HG03558 (cell line): ENCODE measurements around the gene HDAC1.
"Not testable (repeated sequence)": the region's sequence is repeated elsewhere in the genome, so short reads cannot be mapped to it uniquely, and the experiment has no call there.

Experiments
- ATAC-seq: cut with Tn5 transposase; IDR thresholded peaks from one replicate; pipeline ENCODE4 v1.9.1; 2021; ENCODE audit warnings: moderate number of reproducible peaks; ENCODE audit not compliant: unreplicated experiment; ENCODE audit errors: extremely low read depth

Gene HDAC1

DNA sequence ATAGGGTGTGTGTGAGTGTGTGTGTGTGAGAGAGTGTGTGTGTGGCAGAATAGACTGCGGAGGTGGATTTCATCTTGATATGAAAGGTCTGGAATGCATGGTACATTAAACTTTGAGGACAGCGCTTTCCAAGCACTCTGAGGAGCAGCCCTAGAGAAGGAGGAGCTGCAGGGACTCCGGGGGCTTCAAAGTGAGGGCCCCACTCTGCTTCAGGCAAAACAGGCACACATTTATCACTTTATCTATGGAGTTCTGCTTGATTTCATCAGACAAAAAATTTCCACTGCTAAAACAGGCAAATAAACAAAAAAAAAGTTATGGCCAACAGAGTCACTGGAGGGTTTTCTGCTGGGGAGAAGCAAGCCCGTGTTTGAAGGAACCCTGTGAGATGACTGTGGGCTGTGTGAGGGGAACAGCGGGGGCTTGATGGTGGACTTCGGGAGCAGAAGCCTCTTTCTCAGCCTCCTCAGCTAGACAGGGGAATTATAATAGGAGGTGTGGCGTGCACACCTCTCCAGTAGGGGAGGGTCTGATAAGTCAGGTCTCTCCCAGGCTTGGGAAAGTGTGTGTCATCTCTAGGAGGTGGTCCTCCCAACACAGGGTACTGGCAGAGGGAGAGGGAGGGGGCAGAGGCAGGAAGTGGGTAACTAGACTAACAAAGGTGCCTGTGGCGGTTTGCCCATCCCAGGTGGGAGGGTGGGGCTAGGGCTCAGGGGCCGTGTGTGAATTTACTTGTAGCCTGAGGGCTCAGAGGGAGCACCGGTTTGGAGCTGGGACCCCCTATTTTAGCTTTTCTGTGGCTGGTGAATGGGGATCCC, 18.3 kb upstream of the HDAC1 start:
- no peak for ATAC-seq

DNA sequence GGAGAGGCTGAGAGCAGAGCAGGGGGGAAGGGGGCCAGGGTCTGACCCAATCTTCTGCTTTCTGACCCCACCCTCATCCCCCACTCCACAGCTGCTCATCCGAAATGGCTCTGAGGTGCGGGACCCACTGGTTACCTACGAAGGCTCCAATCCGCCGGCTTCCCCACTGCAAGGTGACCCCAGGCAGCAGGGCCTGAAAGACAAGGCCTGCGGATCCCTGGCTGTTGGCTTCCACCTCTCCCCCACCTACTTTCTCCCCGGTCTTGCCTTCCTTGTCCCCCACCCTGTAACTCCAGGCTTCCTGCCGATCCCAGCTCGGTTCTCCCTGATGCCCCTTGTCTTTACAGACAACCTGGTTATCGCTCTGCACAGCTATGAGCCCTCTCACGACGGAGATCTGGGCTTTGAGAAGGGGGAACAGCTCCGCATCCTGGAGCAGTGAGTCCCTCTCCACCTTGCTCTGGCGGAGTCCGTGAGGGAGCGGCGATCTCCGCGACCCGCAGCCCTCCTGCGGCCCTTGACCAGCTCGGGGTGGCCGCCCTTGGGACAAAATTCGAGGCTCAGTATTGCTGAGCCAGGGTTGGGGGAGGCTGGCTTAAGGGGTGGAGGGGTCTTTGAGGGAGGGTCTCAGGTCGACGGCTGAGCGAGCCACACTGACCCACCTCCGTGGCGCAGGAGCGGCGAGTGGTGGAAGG, 17.1 kb upstream of the HDAC1 start:
- no peak for ATAC-seq

DNA sequence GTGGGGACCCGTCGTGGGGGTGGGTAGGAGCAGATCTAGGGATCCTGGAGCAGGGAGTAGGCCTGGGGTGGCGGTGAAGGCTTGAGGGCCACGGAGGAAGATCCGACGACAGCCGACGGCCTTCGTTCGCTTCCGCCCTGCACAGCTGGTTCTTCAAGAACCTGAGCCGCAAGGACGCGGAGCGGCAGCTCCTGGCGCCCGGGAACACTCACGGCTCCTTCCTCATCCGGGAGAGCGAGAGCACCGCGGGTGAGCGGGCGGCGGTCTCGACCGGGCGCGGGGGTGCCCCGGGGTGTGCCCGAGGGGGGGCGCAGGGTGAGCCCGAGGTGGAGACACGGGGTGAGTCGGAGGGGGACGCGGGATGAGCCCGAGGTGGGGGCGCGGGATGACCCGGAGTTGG, 16.5 kb upstream of the HDAC1 start:
- no peak for ATAC-seq

DNA sequence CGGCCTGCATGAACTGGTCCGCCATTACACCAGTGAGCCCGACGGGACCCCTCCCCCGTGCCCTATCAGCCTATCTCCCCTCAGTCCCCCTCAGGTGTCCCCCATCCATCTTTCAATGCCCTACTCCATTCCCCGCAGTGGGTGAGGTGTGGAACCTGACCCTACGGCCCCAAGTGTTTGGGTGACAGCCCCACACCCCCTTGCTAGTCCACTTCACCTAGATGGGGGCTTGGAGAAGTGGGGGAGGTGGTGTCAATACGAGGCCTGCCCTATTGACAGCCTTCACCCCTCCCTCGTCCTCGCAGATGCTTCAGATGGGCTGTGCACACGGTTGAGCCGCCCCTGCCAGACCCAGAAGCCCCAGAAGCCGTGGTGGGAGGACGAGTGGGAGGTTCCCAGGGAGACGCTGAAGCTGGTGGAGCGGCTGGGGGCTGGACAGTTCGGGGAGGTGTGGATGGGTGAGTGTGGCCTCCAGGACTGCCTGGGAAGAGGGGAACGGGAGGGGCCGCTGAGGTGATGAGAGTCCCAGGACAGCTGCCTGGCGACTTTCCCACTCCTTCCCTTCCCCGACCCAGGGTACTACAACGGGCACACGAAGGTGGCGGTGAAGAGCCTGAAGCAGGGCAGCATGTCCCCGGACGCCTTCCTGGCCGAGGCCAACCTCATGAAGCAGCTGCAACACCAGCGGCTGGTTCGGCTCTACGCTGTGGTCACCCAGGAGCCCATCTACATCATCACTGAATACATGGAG, 15.7 kb upstream of the HDAC1 start:
- no peak for ATAC-seq

DNA sequence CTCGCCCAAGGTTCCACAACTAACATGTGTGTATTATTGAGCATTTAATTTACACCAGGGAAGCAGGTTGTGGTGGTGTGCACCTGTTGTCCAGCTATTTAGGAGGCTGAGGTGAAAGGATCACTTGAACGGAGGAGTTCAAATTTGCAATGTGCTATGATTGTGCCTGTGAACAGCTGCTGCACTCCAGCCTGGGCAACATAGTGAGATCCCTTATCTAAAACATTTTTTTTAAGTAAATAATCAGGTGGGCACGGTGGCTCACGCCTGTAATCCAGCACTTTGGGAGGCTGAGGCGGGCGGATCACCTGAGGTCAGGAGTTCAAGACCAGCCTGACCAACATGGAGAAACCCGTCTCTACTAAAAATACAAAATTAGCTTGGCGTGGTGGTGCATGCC, 7.1 kb upstream of the HDAC1 start:
- ATAC-seq, result not testable (repeated sequence)

DNA sequence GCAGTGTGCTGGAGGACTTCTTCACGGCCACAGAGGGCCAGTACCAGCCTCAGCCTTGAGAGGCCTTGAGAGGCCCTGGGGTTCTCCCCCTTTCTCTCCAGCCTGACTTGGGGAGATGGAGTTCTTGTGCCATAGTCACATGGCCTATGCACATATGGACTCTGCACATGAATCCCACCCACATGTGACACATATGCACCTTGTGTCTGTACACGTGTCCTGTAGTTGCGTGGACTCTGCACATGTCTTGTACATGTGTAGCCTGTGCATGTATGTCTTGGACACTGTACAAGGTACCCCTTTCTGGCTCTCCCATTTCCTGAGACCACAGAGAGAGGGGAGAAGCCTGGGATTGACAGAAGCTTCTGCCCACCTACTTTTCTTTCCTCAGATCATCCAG, 6.2 kb upstream of the HDAC1 start:
- no peak for ATAC-seq

DNA sequence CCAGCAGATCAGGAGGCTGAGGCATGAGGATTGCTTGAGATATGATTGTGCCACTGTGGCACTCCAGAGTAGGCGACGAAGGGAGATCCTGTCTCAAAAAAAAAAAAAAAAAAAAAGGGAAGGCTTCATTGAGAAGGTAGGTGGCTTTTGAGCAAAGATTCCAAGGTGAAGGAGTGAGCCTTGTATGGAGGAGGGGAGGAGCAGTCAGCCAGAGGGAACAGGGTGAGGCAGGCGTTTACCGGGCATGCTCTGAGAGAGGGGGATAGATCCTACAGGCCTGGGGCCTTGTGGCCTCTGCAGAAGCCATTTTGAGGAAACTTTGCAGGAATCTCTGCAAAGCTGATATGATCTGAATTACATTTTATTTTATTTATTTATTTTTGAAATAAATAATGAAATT, 5.1 kb upstream of the HDAC1 start:
- no peak for ATAC-seq

DNA sequence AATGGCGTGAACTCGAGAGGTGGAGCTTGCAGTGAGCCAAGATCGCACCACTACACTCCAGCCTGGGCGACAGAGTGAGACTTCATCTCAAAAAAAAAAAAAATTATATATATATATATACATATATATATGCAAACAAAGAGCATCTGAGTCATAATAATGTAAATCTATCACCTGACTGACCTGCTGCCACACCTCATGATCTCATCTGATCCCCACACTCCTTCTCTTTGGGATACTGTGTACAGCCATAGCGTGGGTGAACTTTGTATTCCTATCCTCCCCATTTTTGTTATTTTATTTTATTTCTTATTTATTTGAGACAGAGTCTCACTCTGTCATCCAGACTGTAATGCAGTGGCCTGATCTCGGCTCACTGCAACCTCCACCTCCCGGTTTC, 2.6 kb upstream of the HDAC1 start:
- no peak for ATAC-seq

DNA sequence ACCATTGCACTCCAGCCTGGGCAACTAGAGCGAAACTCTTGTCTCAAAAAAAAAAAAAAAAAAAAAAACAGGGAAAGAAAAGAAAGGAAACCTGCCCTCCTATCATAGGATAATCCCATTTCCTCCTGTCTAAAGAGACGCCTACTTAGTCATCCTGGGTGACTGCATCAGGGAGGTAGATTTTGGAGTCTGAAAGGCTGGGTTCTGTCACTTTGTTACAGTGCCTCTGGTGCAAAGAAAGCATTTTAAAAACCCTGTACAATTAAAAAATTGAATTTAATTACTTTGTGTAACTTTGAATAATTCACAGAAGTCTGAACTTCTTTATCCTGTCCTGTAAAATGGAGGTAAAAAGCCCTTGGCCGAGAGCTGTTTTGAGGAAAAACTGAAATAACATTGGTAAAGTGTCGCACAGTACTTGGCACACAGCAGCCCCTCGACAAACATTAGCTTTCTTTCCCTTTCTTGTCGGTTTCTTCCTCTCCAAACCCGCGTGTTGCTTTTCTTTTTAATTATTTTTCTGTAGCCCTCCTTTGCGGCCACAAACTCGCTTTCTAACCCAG, 657 bp upstream of the HDAC1 start:
- ATAC-seq, result no peak

DNA sequence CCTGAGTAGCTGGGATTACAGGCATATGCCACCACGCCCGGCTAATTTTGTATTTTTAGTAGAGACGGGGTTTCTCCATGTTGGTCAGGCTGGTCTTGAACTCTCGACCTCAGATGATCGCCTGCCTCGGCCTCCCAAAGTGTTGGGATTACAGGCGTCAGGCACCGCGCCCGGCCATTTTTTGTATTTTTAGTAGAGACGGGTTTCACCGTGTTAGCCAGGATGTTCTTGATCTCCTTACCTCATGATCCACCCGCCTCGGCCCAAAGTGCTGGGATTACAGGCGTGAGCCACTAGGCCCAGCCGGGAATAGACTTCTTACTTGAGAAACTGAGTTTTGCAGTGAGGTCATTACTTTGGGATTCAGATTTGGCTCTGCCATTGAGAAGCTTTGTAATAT, 6.3 kb downstream of the HDAC1 start:
- ATAC-seq, result not testable (repeated sequence)

DNA sequence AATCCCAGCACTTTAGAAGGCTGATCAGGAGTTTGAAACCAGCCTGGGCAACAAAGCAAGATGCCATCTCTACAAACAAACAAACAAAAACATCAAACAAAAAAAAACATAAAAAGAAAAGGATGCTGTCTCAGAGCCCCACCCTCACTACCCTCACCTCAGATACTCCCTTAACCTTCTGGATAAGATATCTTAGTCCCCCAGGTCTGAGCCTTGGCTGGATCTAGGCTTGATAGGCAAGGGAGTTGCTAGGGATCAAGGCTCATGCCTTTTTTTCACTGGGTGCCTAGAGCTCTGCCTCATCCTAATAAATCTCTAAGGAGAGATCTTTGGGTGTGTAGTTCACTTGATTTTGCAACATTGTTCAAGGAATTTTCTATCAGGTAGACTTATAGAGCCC, 7.4 kb downstream of the HDAC1 start:
- no peak for ATAC-seq

DNA sequence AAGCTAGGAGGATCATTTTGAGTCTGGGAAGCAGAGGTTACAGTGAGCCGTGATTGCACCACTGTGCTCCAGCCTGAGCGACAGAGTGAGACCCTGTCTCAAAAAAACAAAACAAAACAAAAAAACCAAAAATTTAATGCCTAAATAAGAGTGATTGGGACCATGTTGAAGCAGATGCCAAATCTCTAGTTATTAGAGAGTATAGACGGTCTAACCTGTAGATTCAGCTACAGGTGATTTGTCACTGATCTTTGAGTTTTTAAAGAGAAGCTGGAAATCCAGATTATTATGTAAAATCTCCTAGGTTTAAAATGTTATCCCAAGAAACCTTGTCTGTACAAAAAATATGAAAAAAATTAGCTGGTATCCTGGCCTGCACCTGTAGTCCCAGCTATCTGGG, 11.5 kb downstream of the HDAC1 start:
- no peak for ATAC-seq

DNA sequence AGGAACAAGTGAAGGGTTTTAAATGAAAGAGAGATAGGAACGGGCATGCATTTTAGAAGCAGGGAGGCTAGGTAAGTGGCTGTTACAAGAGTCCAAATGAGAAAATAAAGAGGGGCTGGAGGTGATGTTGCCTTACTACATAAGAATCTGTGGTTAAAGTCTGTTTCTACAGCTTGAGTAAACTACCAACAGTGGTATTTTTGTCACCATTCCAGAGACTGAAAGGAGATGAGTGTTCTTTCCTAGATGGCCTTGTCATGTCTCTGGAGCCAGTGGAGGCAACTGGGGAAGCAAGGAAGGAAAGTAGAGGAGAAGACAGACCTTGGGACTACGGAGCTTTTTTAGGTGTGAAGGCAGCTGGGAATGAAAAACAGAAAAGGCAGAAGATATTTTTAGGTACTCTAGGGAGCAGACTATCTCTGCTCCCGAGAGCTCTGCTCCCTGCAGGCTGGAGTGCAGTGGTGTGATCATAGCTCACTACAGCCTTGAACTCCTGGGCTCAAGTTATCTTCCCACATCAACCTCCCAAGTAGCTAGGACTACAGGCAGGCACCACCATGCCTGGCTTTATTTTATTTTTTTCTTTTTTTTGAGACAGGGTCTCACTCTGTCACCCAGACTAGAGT, 12.2 kb downstream of the HDAC1 start:
- no peak for ATAC-seq

DNA sequence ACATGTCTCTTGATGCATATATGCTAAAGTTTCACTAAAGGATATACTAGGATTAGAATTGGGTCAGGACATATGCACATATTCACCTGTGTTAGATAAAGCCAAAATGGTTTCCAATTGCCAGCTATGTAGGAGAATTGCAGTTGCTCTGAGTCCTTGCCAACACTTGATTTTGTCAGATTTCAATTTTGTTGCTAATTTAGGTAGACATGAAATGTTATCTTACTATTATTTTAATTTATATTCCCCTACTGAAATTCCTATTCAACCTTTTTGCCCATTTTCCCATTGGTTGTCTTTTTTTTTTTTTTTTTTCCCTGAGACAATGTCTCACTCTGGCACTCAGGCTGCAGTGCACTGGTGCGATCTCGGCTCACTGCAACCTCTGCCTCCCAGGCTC, 13.4 kb downstream of the HDAC1 start:
- ATAC-seq, result no peak

DNA sequence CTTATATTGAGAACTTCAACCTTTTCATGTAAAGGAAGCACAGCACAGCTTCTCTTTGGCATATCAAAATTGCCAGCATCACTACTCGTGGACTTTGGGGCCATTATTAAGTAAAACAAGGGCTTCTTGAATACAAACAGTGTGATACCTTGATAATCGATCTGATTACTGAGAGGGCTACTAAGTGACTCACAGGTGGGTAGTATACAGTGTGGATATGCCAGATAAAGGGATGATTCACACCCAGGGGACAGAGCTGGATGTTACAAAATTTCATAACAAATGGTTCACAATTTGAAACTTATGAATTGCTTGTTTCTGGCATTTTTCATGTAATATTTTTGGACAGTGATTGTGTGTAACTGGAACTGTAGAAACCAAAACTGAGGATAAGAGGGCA, 15.4 kb downstream of the HDAC1 start:
- ATAC-seq, result no peak

DNA sequence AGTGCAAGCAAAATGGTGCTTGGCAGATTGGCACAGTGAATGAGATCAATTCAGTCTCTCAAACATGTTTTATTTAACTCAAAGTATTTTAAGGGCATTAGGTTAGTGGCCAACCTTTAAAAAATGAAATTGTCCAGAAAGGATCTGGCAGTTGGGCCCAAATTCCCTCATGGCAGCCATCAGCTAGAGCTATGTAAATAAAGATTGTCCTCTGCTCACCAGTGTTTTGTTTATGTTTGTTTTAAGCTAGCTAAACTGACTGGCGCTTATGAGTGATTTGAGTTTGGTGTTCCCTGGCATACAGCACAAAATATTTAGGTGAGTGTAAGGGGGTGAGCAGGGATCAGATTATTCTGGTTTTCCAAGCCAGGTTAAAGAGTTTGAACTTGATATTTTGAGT, 18.1 kb downstream of the HDAC1 start:
- ATAC-seq, result no peak

DNA sequence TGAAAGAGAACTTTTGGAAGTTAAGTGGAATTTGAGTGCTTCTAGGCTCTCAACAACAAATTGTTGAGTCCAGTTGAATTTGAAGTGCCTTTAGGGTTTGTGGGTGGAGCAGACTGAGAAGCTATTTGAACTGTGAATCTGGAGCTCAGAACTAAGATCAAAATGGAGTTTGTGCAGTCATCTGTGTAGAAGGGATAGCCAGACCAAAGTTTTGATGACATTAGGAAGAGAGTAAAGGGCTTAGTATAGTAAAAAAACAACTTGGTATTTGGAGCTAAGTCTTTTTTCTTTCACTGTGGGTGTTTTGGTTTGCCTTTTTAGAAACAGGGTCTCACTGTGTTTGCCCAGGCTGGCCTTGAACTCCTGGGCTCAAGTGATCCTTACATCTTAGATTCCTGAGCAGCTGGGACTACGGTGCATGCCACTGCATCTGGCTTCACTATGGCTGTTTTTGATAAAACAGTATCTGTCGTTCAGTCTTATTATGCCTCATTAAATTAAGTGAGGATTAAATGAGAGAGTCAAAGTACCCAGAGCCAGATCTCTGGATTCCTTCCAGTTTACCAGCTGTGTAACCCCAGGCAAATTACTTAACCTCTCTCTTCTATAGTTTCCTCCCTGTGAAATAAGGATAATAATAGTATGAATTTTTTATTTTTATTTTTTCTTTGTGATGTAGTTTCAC, 20.0 kb downstream of the HDAC1 start:
- ATAC-seq, result no peak

DNA sequence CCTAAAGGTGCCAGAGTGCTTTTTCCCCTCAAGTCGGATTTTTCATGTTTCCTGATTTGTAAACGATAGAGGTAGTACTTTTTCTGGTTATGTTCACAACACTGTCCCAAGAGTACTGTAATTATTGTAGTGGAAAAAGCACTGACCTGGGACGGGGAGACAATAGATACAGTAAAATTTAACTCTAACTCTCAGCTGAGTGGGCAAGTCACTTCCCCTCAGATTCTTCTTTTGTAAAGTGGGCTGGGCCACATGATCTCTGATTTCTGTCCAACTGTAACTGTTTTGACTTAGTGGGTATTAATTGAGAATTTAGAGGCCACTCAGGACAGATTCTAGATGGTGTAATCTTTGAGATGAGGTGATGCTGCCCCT, 25.0 kb downstream of the HDAC1 start:
- no peak for ATAC-seq

DNA sequence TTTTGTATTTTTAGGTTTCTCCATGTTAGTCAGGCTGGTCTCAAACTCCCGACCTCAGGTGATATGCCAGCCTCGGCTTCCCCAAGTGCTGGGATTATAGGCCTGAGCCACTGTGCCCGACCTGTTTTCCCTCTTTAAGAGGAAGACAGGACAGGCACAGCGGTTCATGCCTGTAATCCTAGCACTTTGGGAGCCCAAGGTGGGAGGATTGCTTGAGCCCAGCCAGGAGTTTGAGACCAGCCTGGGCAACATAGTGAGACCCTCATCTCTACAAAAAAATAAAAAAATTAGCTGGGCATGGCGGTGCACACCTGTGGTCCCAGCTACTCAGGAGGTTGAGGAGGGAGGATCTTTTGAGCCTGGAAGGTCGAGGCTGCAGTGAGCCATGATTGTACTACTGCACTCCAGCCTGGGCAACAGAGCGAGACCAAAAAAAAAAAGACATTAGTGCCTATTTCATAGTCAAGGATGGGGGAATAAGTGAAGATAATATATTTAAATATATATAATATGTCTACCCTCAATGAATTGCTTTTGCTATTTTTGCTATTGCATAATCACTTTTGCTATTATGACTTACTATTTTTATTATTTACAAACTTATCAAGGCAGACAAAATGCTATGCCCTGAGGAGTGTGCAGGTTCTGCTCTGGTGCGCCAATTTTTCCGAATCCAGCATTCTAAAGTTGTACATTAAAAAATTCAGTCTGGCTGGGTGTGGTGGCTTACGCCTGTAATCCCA, 26.4 kb downstream of the HDAC1 start:
- no peak for ATAC-seq
